ENCODE results near the gene WBP4.
"Not testable (repeated sequence)": the region's sequence is repeated elsewhere in the genome, so short reads cannot be mapped to it uniquely, and the experiment has no call there.

Gene WBP4

GRCh38 chr13:41042419-41042818, 18.9 kb upstream of the WBP4 start:
- not testable (repeated sequence) for DNase-seq (ENCODE audit: extremely low read depth in 1 of 2, low read depth in 1 of 2)

GRCh38 chr13:41048640-41049039, 12.7 kb upstream of the WBP4 start:
- no peak for DNase-seq (ENCODE audit: extremely low read depth in 1 of 2, low read depth in 1 of 2)

- no peak for DNase-seq (ENCODE audit: extremely low read depth in 1 of 2, low read depth in 1 of 2)
Measured at GRCh38 chr13:41049480-41050440, 11.5 kb upstream of the WBP4 start.

- DNase-seq (ENCODE audit: extremely low read depth in 1 of 2, low read depth in 1 of 2), result no peak
Measured at GRCh38 chr13:41052441-41052840, 8.9 kb upstream of the WBP4 start.

- no peak for DNase-seq (ENCODE audit: extremely low read depth in 1 of 2, low read depth in 1 of 2)
Measured at GRCh38 chr13:41053384-41053826, 7.9 kb upstream of the WBP4 start.

GRCh38 chr13:41054212-41054877, 7.0 kb upstream of the WBP4 start:
- DNase-seq (ENCODE audit: extremely low read depth in 1 of 2, low read depth in 1 of 2), result no peak

- DNase-seq (ENCODE audit: extremely low read depth in 1 of 2, low read depth in 1 of 2), result no peak
Measured at GRCh38 chr13:41054919-41055619, 6.2 kb upstream of the WBP4 start.

GRCh38 chr13:41056194-41056593, 5.1 kb upstream of the WBP4 start:
- DNase-seq (ENCODE audit: extremely low read depth in 1 of 2, low read depth in 1 of 2), result no peak

- no peak for DNase-seq (ENCODE audit: extremely low read depth in 1 of 2, low read depth in 1 of 2)
Measured at GRCh38 chr13:41056826-41057711, 4.2 kb upstream of the WBP4 start.

GRCh38 chr13:41058295-41059070, 2.8 kb upstream of the WBP4 start:
- no peak for DNase-seq (ENCODE audit: extremely low read depth in 1 of 2, low read depth in 1 of 2)

- no peak for DNase-seq (ENCODE audit: extremely low read depth in 1 of 2, low read depth in 1 of 2)
Measured at GRCh38 chr13:41059456-41060081, 1.7 kb upstream of the WBP4 start.

GRCh38 chr13:41060082-41060723, 1.1 kb upstream of the WBP4 start:
- DNase-seq (ENCODE audit: extremely low read depth in 1 of 2, low read depth in 1 of 2), result peak; percentile 73 to 76

GRCh38 chr13:41060724-41061074, 610 bp upstream of the WBP4 start:
- peak; percentile 75 to 80 for DNase-seq (ENCODE audit: extremely low read depth in 1 of 2, low read depth in 1 of 2)

- no peak for DNase-seq (ENCODE audit: extremely low read depth in 1 of 2, low read depth in 1 of 2)
Measured at GRCh38 chr13:41061914-41062837, 867 bp downstream of the WBP4 start.

GRCh38 chr13:41064493-41064892, 3.2 kb downstream of the WBP4 start:
- no peak for DNase-seq (ENCODE audit: extremely low read depth in 1 of 2, low read depth in 1 of 2)

- DNase-seq (ENCODE audit: extremely low read depth in 1 of 2, low read depth in 1 of 2), result no peak
Measured at GRCh38 chr13:41065078-41065477, 3.8 kb downstream of the WBP4 start.

- no peak for DNase-seq (ENCODE audit: extremely low read depth in 1 of 2, low read depth in 1 of 2)
Measured at GRCh38 chr13:41074523-41074922, 13.2 kb downstream of the WBP4 start.

- no peak for DNase-seq (ENCODE audit: extremely low read depth in 1 of 2, low read depth in 1 of 2)
Measured at GRCh38 chr13:41075034-41075433, 13.7 kb downstream of the WBP4 start.
